OCI-LY3 (cell line): ENCODE data around the gene ACOXL.

Experiments
- H2AFZ ChIP-seq: fragments of 200-600, 300-600 bp; shearing (Covaris generic); 2 replicates; pipeline ENCODE4 v1.6.0; 2014; ENCODE audit warnings: antibody characterized with exemption, low read depth, low read length
- H3K27ac ChIP-seq: fragments of 200-600, 300-600 bp; sonication (generic); 2 replicates; pipeline ENCODE4 v1.5.1; 2014; ENCODE audit warnings: mild to moderate bottlenecking, low read length, moderate library complexity, mixed read lengths
- H3K27me3 ChIP-seq: fragments of 200-600, 300-600 bp; sonication (generic); 2 replicates; pipeline ENCODE4 v1.6.1; 2014; ENCODE audit warnings: low read depth, low read length, mixed read lengths
- H3K36me3 ChIP-seq: fragments of 200-600, 300-600 bp; sonication (generic); replicated peaks from 2 replicates; pipeline ENCODE3; 2014; ENCODE audit warnings: low read depth, low read length, mixed read lengths
- H3K4me1 ChIP-seq: fragments of 300-600, 200-600 bp; sonication (generic); 2 replicates; pipeline ENCODE4 v1.6.1; 2014; ENCODE audit warnings: low read length, mixed read lengths
- H3K4me2 ChIP-seq: fragments of 200-600, 300-600 bp; sonication (generic); 2 replicates; pipeline ENCODE4 v1.6.1; 2014; ENCODE audit warnings: low read length, mixed read lengths
- H3K4me3 ChIP-seq: fragments of 300-600, 200-600 bp; sonication (generic); 2 replicates; pipeline ENCODE4 v1.5.1; 2014; ENCODE audit warnings: antibody characterized with exemption, mild to moderate bottlenecking, low read length, moderate library complexity
- H3K79me2 ChIP-seq: fragments of 300-600, 200-600 bp; shearing (Covaris generic); 2 replicates; pipeline ENCODE4 v1.6.1; 2014; ENCODE audit warnings: mild to moderate bottlenecking, low read length, mixed read lengths
- H3K9ac ChIP-seq: fragments of 300-600, 200-600 bp; shearing (Covaris generic); 2 replicates; pipeline ENCODE4 v1.6.0; 2014; ENCODE audit warnings: mild to moderate bottlenecking, low read length, moderate library complexity
- H3K9me3 ChIP-seq: fragments of 200-600, 300-600 bp; shearing (Covaris generic); 2 replicates; pipeline ENCODE4 v1.6.1; 2014; ENCODE audit warnings: low read length, mixed read lengths; ENCODE audit not compliant: insufficient read depth
- H4K20me1 ChIP-seq: fragments of 200-600, 300-600 bp; sonication (generic); 2 replicates; pipeline ENCODE4 v1.6.1; 2016; ENCODE audit warnings: low read length, mixed read lengths; ENCODE audit not compliant: insufficient read depth
- EZH2phosphoT487 ChIP-seq: fragments of 200-600 bp; shearing (Covaris generic); IDR thresholded peaks from 2 replicates; pipeline ENCODE4 v1.6.1; 2018; ENCODE audit warnings: antibody characterized with exemption, mixed run types, low read depth
- TF ChIP-seq, protein P1 (sequence below): fragments of 200-600, 300-600 bp; sonication (generic); IDR thresholded peaks from 2 replicates; pipeline ENCODE4 v1.5.1; 2014; ENCODE audit warnings: antibody characterized with exemption, low read length, low read depth

ACOXL gene

DNA sequence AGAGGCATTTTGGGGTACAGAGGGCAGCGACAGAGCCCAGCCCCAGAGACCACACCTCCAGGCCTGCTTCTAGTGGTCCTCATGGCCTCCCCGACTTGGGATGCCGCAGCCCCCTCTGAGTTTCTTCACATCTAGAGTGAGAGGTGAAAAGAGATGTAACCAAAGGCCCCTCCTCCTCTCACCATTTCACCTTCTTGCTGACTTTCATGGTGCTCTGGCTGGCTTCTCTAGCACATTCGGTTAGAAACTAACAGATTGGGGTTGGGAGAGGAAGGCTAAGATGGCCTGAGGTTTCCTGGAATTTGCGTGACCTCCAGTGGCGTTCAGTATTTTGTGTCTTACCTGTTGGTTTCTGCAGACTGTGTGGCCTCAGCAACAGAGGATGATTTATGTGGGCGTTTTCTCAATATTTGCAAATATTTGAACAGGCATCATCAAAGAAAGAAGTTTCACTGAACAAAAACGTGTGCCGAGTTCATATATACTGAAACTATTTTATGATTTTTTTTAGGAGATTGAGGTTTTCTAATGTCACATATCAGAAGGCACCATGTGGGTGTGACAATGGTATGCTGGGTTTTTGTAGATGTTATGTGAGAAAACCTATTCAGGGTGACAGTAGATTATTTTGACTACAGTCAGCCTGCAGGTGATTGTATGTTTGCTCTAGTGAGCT lies 318.5 kb downstream of the ACOXL start:
- no peak overlapping the region for H3K4me2 ChIP-seq
- H3K4me1 ChIP-seq = peaks cover 14% of the 10 kb centered on the region
- no peaks in the 10 kb centered on the region for H3K36me3 ChIP-seq
- H3K79me2 ChIP-seq = no peaks in the 10 kb centered on the region
- H3K9ac ChIP-seq = no peak overlapping the region
- H2AFZ ChIP-seq = no peak overlapping the region
- no peak overlapping the region for H3K27ac ChIP-seq
- no peaks in the 10 kb centered on the region for H3K9me3 ChIP-seq
- peaks cover 94% of the 10 kb centered on the region for H3K27me3 ChIP-seq
- no peak overlapping the region for H3K4me3 ChIP-seq
- H4K20me1 ChIP-seq = peaks cover 4% of the 10 kb centered on the region; the same call in 1 of the 2 replicates
- TF ChIP-seq, protein P1, sequence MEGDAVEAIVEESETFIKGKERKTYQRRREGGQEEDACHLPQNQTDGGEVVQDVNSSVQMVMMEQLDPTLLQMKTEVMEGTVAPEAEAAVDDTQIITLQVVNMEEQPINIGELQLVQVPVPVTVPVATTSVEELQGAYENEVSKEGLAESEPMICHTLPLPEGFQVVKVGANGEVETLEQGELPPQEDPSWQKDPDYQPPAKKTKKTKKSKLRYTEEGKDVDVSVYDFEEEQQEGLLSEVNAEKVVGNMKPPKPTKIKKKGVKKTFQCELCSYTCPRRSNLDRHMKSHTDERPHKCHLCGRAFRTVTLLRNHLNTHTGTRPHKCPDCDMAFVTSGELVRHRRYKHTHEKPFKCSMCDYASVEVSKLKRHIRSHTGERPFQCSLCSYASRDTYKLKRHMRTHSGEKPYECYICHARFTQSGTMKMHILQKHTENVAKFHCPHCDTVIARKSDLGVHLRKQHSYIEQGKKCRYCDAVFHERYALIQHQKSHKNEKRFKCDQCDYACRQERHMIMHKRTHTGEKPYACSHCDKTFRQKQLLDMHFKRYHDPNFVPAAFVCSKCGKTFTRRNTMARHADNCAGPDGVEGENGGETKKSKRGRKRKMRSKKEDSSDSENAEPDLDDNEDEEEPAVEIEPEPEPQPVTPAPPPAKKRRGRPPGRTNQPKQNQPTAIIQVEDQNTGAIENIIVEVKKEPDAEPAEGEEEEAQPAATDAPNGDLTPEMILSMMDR = no peak
- TF ChIP-seq EZH2phosphoT487 = no peak

DNA sequence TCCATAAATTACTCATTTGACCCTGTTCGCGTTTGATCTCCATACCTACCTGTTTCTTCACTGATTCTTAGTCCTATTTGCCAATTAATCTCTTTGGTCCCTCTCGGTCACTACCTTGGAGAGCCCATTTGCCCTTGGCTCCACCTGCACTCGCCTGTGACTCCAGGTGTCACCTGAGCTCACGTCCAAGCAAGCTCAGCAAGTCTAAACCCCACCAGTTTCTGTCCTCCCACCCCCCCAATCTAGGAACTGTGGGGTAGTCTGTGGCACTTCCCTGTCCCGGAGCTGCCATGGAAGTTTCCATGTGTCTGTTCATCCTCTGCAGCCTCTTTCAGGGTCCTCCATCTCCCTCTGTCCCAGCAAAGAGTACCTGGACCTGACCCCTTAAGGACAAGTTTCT lies 320.2 kb downstream of the ACOXL start:
- peaks cover 24% of the 10 kb centered on the region for H3K4me1 ChIP-seq

DNA sequence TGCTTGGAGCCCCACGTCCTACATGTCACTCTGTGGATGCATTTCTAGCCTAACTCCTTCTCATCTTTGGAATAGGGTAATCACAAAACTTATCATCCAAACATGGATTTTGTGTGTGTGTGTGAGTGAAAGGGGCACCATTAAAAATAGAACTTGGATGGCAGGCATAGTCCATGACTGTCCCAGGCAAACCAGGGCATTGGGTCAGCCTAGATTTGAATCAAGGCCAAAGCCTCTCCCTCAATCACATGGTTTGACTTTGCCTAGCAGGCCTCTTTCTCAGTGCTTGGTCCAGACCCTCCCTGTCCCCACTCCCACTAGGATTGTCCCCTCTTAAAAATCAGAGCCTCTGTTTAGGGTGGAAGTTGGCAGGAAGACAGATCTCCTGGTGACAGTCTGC lies 320.9 kb downstream of the ACOXL start:
- Histone ChIP-seq H3K9me3 (no peaks in the 10 kb centered on the region), H2AFZ (no peak overlapping the region), H3K4me2 (no peak overlapping the region), H3K27ac (no peak overlapping the region), H3K9ac (no peak overlapping the region), H3K79me2 (no peaks in the 10 kb centered on the region), H4K20me1 (peaks cover 4% of the 10 kb centered on the region; the same call in 1 of the 2 replicates), H3K4me3 (no peak overlapping the region), H3K4me1 (peaks cover 31% of the 10 kb centered on the region), H3K36me3 (no peaks in the 10 kb centered on the region), H3K27me3 (peaks cover 93% of the 10 kb centered on the region)
- TF ChIP-seq, protein P1 = no peak
- no peak for TF ChIP-seq EZH2phosphoT487

More for the DNA sequence above, 320.2 kb downstream of the ACOXL start:
- Histone ChIP-seq H3K9ac (no peak overlapping the region), H2AFZ (no peak overlapping the region), H3K36me3 (no peaks in the 10 kb centered on the region), H3K4me2 (no peak overlapping the region), H3K4me3 (no peak overlapping the region), H3K27ac (no peak overlapping the region), H4K20me1 (peaks cover 4% of the 10 kb centered on the region; the same call in 1 of the 2 replicates), H3K79me2 (no peaks in the 10 kb centered on the region), H3K9me3 (no peaks in the 10 kb centered on the region), H3K27me3 (peaks cover 93% of the 10 kb centered on the region)
- no peak for TF ChIP-seq EZH2phosphoT487
- TF ChIP-seq, protein P1 = no peak

DNA sequence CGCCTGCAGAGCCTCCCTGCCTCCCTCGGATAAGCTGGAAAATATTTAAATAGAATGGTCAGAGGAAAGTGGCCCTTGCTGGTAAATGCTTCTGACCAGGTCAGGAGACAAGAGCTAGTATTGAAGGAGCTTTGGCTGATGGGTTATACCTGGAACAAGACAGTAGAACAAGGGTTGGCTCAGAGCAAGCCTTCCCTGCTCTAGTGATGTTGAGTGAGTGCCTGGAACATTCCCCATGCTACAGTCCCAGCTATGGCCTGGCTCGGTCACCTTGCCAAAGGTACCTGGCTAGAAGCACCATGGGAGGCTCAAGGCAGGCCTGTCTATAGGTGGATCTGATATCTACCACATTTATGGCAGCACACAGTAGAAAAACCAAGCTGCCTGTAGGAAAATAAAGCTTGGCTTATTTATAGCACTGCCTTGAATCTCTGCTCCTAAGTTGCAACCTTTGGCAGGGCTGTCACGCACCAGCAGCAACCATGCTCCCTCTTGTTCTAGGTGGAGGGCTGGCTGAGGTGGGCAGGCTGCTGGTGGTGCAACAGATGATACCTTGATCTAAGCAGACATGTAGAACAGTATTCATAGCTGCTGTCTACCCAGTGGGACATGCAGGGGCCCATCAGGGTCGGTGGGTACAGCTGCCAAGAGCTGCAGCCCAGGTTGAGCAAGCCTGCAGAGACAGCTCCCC lies 321.6 kb downstream of the ACOXL start:
- Histone ChIP-seq H4K20me1 (peaks cover 4% of the 10 kb centered on the region; the same call in 1 of the 2 replicates), H3K79me2 (no peaks in the 10 kb centered on the region), H3K27me3 (peaks cover 93% of the 10 kb centered on the region), H3K4me1 (peaks cover 35% of the 10 kb centered on the region), H2AFZ (no peak overlapping the region), H3K4me2 (no peak overlapping the region), H3K4me3 (no peak overlapping the region), H3K9ac (no peak overlapping the region), H3K27ac (no peak overlapping the region), H3K36me3 (no peaks in the 10 kb centered on the region), H3K9me3 (no peaks in the 10 kb centered on the region)
- no peak for TF ChIP-seq EZH2phosphoT487
- TF ChIP-seq, protein P1 = no peak
